Left cardiac atrium (tissue), 4 donors: Measurements from ENCODE around the gene YY1. TPM values are rescaled to one million over a fixed set of nuclear protein-coding genes. Genes with fewer than 3 reads are reported as not detected.
"Not testable (repeated sequence)": the region's sequence is repeated elsewhere in the genome, so short reads cannot be mapped to it uniquely, and the experiment has no call there.

Experiments
- ATAC-seq, 2 donors: fragments of 200-7000 bp; cut with Tn5 transposase; one replicate each; pipeline ENCODE4 v1.9.1; 2020; ENCODE audit warnings: mild to moderate bottlenecking in 2 of 2, moderate library complexity in 2 of 2
- DNase-seq: peaks from one replicate; pipeline ENCODE4 v3.0.0-alpha.2; 2020
- intact Hi-C, 2 donors: fragments of 100-400 bp; cut with DNase I; formaldehyde crosslinking; loops; one replicate each; pipeline versions ENCODE4 v1.14.1 to v1.15.1; 2022 to 2023
- long read RNA-seq: library from polyadenylated mRNA; unstranded; transcript quantifications from one replicate; pipeline ENCODE4 v2.0.0, GENCODE V29; 2021
- total RNA-seq, 2 donors: library from RNA; stranded (reverse); fragmentation: NEBNext Ultra II Directional; extraction: Animal tissue kit (Norgen Biotek cat#: 25700); gene quantifications; one replicate each; pipeline ENCODE4 v1.2.1, GENCODE V29; 2021
- donor health status: DM: no; HTN: yes; CAD: no.
- donor health status: DM: no; HTN: yes; CAD: no; lungs with severe emphysema.
- donor health status: DM: yes; HTN: yes; CAD: no.
- donor health status: Dilated cardiomyopathy.

YY1 gene
- total RNA-seq, result 10 to 100 TPM; 41.0 to 45.7 TPM
- long read RNA-seq, full-length matches to known transcripts, result 7 of 14 reads
- long read RNA-seq, partial matches to known transcripts, result 1 of 14 reads
- long read RNA-seq, other reads (novel, unspliced or antisense), result 6 of 14 reads

DNA sequence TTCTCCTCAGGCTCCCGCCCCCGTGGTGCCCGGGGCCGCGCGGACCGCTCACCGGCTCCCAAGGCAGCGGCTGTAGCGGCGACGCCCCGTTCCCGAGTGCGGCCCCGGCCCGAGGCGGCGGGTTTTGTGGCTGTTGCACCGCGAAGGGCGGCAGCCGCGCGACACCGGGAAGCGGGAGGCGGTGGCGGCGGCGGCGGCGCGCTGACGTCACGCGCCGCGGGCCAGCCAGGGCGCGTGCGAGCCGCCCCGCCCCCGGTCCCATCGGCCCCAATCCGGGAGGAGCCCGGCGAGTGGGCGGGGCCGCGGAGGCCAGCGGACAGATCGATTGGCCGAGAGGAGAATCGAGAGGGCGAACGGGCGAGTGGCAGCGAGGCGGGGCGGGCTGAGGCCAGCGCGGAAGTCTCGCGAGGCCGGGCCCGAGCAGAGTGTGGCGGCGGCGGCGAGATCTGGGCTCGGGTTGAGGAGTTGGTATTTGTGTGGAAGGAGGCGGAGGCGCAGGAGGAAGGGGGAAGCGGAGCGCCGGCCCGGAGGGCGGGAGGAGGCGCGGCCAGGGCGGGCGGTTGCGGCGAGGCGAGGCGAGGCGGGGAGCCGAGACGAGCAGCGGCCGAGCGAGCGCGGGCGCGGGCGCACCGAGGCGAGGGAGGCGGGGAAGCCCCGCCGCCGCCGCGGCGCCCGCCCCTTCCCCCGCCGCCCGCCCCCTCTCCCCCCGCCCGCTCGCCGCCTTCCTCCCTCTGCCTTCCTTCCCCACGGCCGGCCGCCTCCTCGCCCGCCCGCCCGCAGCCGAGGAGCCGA is at the start of gene YY1:
TSS of gene YY1 (plus strand) at position 726 of the 792 bp plus-strand sequence. CDS start 101 bp downstream, outside the sequence.
- ATAC-seq, result peak; percentile 88 to 90
- intact Hi-C loops, result no loop called here
- peak; percentile 100 for DNase-seq

DNA sequence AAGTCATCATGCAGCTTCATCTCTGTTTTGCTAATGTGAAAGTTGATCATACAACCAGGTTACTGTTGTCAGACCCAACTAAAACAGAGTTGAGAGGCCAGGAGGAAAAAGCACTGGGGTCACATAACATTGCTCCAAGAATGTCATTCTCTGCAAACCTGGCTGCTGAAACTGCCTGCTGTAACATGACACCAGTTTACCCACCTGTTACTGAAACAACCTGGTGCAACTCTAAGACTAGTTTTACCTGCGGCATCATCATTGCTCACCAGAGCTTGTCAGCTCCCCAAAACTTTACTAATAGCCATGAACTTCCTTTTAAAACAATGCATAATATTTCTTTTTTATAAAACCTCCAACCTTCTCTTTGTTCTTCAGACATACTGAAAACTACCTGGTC is 48.8 kb upstream of the YY1 start:
- DNase-seq (no peak), ATAC-seq (no peak)
- intact Hi-C loops, result loop anchor here (5.0 kb wide), 2 partner anchors 83 to 208 kb away; no protein-coding TSS in a partner anchor

DNA sequence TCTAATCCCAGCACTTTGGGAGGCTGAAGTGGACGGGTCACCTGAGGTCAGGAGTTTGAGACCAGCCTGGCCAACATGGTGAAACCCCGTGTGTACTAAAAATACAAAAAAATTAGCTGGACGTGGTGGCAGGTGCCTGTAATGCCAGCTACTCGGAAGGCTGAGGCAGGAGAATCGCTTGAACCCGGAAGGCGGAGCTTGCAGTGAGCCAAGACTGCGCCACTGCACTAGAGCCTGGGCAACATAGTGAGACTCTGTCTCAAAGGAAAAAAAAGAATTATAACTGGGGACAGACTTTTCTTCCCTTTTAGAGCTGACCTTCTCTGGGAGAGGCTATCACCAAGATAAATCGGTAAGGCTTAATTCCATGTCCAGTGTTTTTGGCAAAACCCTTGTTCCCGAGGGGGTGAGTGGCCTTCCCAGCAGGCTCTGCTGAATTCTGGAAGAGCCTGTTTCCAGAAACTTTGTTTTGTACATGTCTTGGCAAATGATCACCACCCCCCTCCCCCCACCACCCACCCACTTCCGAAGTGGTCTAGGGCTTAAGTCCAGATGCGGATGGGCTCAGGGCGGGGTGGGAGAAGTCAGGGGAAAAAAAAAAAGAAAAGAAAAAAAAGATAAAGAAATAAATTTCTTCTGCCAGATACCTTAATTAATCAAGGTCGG is 47.2 kb upstream of the YY1 start:
- intact Hi-C loops, result loop anchor here (2.0 to 5.0 kb wide), 3 partner anchors 84 to 209 kb away; no protein-coding TSS in a partner anchor
- no peak for DNase-seq

DNA sequence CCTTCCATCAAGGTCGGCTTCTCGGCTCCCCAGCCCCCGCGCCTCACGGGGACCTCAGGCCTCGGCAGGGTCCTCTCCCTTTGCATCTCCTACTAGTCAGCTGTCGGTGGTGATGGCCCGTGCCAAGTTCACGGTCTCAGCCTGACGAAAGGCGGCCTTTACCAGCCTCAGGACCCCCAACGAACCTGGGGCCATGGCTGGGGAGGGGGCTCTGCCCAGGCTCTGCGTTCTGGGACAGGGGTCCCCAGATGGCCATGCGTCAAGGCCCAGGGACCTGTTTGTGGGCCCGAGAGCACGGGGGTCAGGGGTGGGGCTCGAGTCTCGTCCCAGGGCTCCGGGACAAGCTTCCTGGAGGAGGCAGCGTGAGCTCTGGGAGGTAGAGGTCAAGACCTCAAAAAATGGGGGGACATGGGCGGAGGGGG is 46.7 kb upstream of the YY1 start:
- DNase-seq (peak; percentile 58), ATAC-seq (peak in 1 of 2 donors; percentile 8)
- intact Hi-C loops, result loop anchor here (2.0 to 5.0 kb wide), 3 partner anchors 85 to 210 kb away; no protein-coding TSS in a partner anchor

More for the DNA sequence above, 47.2 kb upstream of the YY1 start:
- peak in 1 of 2 donors; percentile 3 for ATAC-seq

DNA sequence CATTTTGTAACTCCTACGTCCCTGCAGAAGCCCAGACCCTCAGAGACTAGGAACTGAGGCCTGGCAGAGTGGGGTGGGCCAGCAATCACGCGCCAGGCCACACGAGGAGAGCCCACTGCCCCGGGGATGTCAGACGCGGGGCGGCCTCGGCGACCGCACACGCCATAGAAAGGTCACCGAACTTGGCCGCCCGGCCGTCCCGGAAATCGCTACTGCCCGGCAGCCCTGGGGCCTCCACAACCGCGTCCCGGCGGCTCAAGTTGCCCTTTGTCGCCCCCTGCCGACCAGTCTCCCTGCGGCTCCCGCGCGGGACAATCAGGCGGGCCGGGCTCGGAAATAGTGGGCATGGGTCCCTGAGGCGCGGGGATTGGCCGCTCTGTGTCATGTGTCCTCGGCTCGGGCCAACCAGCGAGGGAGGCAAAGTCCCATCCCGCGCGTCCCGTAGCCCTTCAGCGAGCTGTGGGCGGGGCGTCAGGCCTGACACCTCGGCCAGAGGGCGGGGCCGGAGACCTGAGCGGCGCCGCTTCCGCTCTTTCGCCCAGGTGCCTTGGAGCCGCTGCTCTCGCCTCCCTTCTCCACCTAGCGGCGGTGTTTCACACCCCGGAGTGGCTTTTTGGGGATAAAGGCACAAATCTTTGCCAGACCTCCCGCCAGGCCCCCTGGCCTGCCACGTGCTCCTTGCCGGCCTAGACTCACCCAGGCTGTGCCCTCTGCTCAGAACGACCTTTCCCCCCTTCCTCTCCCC is 46.1 kb upstream of the YY1 start:
- intact Hi-C loops, result loop anchor here (2.0 to 5.0 kb wide), 3 partner anchors 86 to 211 kb away; no protein-coding TSS in a partner anchor
- ATAC-seq (peak; percentile 99), DNase-seq (peak; percentile 100)

DNA sequence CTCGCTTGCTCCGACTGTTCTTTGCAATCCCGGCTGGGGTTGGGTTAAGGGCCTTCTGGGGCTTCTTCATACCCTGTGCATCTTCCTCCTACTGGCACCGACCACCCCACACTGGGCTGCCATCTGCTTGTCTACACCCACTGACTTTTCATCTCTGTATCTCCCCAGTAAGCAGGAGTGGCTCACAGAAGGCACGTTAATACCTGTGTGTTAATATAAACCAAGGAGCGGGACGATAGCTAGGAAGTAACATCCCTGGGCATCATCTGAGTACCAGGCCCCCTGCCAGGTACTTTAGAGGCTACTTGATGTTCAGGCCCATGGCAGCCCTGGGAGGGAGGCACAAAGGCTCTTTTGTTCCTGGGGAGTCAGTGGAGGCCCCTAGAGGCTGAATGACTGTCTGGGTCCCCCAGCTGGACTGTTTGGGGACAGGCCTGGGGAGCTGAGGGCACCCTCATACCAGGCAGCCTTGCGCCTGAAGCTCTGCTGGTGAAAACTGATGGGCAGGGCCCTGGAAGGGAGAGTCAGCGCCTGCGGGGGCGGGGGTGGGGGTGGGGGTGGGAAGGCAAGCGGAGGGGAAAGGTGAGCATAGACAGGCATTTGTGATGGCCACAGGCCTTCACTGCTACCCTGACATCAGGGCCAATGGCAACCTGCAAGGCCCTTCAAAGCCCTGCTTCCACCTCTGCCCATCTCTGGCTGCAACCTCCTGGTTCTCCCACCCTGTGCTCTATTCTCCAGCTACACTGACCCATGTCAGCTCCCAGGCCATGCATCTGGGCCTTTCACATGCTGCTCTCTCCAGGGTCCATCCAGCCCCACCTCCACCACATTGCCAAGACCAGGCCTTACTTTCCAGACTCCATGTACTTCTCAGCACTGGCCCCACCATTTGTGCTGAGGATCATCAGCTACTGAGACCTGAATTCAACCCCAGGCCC is 45.3 kb upstream of the YY1 start:
- no peak for DNase-seq
- intact Hi-C loops, result loop anchor here (2.0 to 5.0 kb wide), 3 partner anchors 86 to 211 kb away; no protein-coding TSS in a partner anchor
- no peak for ATAC-seq

DNA sequence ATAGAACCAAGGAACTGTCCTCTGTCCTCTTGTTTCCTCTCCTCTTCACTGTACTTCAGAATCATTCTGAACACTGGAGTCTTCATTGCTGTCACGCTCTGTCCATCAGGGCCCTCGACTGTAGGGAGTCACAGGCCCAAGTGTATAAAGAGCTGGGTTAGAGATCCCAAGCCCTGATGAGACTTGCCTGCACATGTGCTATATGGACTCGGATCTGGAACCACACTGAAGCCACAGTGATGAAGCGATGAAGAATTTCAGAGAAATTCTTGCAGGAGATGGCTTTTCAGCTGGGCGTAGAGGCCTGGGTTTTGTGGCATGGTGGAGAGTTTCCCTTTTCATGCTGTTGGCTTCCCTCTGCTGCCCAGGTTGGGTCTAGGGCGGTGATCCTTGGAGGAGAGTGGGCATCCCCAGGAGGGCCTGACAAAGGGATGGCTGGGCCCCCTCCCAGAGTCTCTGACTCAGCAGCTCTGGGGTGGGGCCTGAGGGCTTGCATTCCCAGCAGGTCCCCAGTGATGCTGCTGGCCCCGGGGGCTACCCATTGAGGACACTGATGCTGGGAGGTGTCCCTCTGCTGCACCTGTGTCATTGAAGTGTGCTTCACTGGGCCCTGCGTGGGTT is 39.6 kb upstream of the YY1 start:
- ATAC-seq, result no peak
- intact Hi-C loops, result no loop called here
- DNase-seq, result no peak

DNA sequence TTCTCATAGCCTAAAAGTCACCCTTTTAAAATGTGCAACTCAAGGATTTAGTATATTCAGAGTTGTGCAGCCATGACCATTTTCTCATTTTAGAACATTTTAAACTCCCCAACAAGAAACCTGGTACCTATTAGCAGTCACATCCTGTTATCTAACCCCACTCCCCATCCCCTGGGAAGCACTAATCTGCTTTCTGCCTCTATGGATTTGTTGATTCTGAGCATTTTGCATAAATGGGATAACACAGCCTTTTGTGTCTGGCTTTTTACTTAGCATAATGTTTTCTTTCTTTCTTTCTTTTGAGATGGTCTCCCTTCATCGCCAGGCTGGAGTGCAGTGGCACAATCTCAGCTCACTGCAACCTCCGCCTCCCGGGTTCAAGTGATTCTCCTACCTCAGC is 38.6 kb upstream of the YY1 start:
- DNase-seq, result no peak
- intact Hi-C loops, result no loop called here
- no peak for ATAC-seq

DNA sequence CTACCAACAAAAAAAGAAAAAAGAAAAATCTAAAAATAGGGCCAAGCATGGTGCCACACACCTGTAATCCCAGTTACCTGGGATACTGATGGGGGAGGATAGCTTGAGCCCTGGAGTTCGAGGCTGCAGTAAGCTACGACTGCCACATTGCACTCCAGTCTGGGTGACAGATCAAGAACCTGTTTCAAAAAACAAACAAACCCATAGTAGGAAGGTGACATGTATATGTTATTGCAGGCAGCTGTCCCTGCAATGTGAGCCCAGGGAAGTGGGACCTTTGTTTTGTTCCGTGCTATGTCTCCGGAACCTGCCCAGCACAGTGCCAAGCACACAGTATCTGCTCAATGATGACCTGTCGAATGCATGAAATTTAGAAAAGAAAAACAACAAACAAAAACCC is 37.2 kb upstream of the YY1 start:
- DNase-seq (no peak), ATAC-seq (no peak)
- intact Hi-C loops, result no loop called here

DNA sequence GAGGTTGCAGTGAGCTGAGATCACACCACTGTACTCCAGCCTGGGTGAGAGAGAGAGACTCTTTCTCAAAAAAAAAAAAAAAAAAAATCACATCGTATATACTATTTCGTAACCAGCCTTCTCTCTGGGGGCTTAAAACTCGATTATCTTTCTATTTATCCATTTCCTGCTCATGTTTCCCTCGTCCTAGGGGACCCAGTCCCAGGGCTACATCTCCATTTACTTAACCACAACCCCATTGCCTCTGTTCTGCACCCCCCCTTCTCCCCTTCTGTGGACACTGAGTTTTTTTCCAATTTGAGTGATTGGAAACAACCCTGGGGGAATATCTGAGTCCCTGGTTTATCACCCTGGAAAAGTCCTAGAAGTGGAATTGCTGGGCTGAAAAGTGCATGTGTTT is 36.2 kb upstream of the YY1 start:
- intact Hi-C loops, result no loop called here
- ATAC-seq (no peak), DNase-seq (no peak)

DNA sequence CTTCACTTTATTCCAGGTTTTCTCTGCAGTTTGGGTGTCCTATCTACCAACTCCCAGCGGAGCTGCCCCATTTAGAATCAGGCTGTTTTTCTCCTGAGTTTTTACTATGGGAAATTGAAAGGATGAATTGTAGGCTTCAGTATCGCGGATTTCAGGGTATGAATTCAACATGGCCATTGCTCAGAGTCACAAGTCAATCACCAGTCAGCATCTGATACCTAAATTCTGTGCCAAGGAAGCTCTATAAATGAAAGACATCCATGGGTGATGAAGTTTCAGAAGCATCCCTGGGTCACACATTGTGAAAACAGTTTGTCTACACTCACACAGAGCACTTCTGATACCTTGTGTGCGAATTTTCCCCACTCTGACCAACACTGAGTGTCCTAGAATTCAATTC is 35.8 kb upstream of the YY1 start:
- DNase-seq, result no peak
- ATAC-seq, result no peak
- intact Hi-C loops, result no loop called here

DNA sequence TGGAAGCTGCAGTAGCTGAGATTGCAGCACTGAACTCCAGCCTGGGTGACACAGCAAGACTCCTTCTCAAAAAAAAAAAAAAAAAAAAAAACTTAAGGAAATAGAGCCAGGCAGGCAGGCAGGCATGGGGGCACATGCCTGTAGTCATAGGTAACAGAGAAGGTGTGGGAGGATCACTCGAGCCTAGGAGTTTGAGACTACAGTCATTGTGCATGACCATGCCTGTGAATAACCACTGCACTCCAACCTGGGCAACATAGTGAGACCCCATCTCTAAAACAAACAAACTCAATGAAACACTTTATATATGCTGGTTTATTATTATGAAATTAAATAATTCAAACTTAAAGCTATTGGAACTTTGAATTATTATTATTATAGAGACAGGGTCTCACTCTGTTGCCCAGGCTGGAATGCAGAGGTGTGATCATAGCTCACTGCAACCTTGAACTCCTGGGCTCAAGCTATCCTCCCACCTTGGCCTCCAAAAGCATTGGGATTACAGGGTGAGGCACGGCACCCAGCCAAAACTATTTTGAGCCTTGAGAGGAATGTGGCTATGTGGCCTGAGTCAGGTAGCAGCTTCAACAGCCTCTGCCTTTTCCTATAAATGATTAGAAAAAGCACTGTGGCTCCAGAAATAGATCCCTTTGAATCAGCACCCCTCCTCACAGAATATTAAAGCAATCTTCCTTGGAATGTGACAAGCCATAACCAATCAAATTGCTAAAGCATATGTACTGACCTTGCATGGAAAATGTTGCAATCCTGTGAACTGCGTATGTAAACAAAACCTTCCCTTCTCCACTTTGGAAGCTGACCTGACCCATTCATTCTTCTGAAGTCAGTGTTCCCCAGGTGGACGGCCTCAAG is 34.7 kb upstream of the YY1 start:
- ATAC-seq (peak in 1 of 2 donors; percentile 15), DNase-seq (no peak)
- intact Hi-C loops, result no loop called here

DNA sequence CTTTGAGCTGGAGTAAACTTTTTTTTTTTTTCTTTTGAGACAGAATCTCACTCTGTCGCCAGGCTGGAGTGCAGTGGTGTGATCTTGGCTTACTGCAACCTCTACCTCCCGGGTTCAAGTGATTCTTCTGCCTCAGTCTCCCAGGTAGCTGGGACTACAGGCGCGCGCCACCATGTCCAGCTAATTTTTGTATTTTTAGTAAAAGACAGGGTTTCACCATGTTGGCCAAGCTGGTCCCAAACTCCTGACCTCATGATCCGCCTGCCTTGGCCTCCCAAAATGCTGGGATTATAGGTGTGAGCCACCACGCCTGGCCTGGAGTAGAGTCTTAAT is 34.1 kb upstream of the YY1 start:
- ATAC-seq, DNase-seq, intact Hi-C loops: not testable (repeated sequence)

DNA sequence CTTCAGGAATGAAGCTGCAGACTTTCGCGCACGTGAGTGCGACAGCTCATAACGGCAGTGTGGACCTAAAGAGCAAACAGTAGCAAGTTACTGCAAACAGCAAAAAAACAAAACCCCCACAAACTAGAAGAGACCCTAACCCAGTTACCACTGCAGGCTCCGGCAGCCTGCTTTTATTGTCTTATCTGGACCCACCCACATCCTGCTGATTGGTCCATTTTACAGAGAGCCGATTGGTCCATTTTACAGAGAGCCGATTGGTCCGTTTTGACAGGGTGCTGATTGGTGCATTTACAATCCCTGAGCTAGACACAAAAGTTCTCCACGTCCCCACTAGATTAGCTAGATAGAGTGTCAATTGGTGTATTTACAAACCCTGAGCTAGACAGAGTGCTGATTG is 31.4 kb upstream of the YY1 start:
- intact Hi-C loops, ATAC-seq: not testable (repeated sequence)

DNA sequence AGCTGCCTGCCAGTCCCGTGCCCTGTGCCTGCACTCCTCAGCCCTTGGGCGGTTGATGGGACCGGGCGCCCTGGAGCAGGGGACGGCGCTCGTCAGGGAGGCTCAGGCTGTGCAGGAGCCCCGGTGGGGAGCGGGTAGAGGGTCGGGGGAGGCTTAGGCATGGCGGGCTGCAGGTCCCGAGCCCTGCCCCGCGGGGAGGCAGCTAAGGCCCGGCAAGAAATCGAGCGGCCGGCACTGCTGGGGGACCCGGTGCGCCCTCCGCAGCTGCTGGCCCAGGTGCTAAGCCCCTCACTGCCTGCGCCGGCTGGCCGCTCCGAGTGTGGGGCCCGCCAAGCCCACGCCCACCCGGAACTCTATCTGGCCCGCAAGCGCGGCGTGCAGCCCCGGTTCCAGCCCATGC is 30.8 kb upstream of the YY1 start:
- ATAC-seq, DNase-seq, intact Hi-C loops: not testable (repeated sequence)

More for the DNA sequence above, 31.4 kb upstream of the YY1 start:
- DNase-seq, result not testable (repeated sequence)

DNA sequence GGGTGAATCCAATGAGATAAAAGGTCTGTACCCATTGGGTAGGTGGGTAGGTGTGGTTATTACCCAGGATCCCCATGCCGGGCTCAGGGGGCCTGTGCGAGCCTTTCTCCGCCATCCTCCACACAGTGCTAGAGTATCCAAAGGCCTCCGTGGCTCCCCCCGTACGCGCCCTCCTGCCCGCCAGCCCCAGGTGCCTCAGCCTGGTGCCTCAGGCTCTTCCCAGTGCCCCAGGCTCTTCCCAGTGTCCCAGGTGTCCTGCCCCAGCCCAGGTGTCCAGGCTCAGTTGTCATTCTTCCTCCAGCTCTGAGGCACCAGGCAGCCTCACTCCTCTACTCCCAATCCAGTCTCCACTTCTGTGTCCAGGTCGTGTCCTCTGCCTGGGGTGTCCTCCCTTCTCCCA is 27.6 kb upstream of the YY1 start:
- intact Hi-C loops, result no loop called here
- no peak for DNase-seq
- ATAC-seq, result no peak

DNA sequence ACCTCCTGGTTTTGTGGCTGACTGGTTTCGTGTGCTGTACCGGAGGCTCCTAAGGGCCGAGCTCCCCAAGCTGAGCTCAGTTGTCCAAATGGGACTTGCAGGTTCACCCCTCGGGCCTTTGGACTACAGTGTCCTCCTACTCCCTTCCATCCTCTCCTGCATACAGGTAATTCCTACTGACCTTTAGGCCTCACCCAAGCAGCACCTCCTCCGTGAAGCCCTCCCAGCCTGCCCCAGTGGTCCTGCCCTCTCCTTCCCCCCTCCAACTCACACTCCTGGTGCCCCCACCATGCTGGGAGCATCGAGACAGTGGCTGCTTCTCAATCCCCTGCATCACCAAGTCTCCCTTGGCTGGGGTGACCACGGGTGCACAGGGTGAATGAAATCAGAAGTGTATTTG is 27.1 kb upstream of the YY1 start:
- intact Hi-C loops, result no loop called here
- no peak for ATAC-seq
- no peak for DNase-seq
